ENCODE results near the gene AIFM3. TPM values are rescaled to one million over a fixed set of nuclear protein-coding genes. Genes with fewer than 3 reads are reported as not detected.

AIFM3 gene
- total and polyA plus RNA-seq, 2 of the 13 experiments (the other 11 are each of a cell fraction or from before 2014, with no cell fraction given) = 9.0 to 15.3 TPM

DNA sequence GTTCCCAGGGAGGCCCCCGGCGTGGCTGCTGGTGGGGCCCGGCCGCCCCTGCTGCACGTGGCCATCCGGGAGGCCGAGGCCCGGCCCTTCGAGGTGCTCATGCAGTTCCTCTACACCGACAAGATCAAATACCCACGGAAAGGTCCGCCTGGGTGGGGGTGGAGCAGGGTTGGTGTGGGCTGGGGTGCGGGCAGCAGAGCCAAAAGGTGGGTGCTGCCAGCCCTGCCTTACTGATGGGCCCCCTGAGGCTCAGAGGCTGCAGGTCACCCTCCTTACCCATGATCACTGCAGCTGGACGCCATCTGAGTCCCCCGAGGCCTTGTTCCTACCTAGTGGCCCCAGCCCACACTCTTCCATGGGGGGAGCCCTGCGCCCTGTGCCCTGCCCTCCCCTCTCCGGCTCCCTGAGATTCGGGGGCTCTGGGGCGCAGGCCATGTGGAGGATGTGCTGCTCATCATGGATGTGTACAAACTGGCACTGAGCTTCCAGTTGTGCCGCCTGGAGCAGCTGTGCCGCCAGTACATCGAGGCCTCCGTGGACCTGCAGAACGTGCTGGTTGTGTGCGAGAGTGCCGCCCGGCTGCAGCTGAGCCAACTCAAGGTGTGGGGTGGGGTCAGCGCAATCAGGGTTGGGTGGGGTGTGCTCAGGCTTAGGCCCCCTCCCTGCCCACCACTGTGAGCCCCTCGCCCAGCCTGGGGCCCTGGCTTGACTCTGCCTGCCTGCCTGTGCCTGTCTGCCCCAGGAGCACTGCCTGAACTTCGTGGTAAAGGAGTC lies 27.3 kb downstream of the AIFM3 start:
- Histone ChIP-seq H3K36me3 (replicated peaks in 1 of 2; ENCODE audit: control insufficient read depth in 1 of 2, insufficient read depth in 2 of 2, low read length in 2 of 2) (peaks cover 3 to 41% of the 10 kb centered on the region in 2 experiments), H3K4me1 (ENCODE audit: insufficient read depth, low read length) (no peaks in the 10 kb centered on the region), H3K4me3 (replicated peaks in 1 of 3; ENCODE audit: insufficient read depth in 1 of 3, low read depth in 2 of 3, low read length in 3 of 3) (no peak overlapping the region), H3K27me3 (ENCODE audit: control insufficient read depth in 1 of 2, insufficient read depth in 2 of 2, low read length in 2 of 2) (no peaks in the 10 kb centered on the region), H3K4me2 (ENCODE audit: low read depth, low read length) (no peak overlapping the region), H3K79me2 (ENCODE audit: insufficient read depth, low read length) (no peaks in the 10 kb centered on the region), H2AFZ (ENCODE audit: low read length) (no peak overlapping the region), H3K9ac (ENCODE audit: insufficient read depth, low read depth, low read length) (no peak overlapping the region), H3K9me3 (ENCODE audit: low read length) (no peaks in the 10 kb centered on the region), H4K20me1 (ENCODE audit: insufficient read depth, low read length) (no peaks in the 10 kb centered on the region), H3K27ac (ENCODE audit: extremely low read length, insufficient read depth, low read length) (no peak overlapping the region)
- in situ Hi-C loops (cut with HindIII; ENCODE audit: extremely low pct_ligation_motif_present, low pct_unique_long_range_greater_than_20kb) = no loop called here
- WGBS (ENCODE audit: low lambda C conversion rate) = 99% methylated on average over 12 of the region's 30 CpGs
- no peak for DNase-seq (ENCODE audit: low spot score)
- TF ChIP-seq FUBP1 (CRISPR knock-in tag; IDR thresholded peaks at IDR 0.05; ENCODE audit: borderline replicate concordance) = no peak
- no peak for TF ChIP-seq ASH2L (IDR thresholded peaks at IDR 0.05; ENCODE audit: insufficient read length, low read depth, low read length)
- TF ChIP-seq SSRP1 (CRISPR knock-in tag; IDR thresholded peaks at IDR 0.05) = no peak
- no peak for TF ChIP-seq ZNF333 (CRISPR knock-in tag; IDR thresholded peaks at IDR 0.05; ENCODE audit: borderline replicate concordance)
- no peak for TF ChIP-seq SRSF1 (optimal IDR thresholded peaks at IDR 0.05; ENCODE audit: low read depth, low read length)
- no peak for TF ChIP-seq CC2D1A (CRISPR knock-in tag; IDR thresholded peaks at IDR 0.05)
- no peak for TF ChIP-seq NFIB (CRISPR knock-in tag; IDR thresholded peaks at IDR 0.05; ENCODE audit: borderline replicate concordance)
- TF ChIP-seq MEIS1 (CRISPR knock-in tag; IDR thresholded peaks at IDR 0.05; ENCODE audit: borderline replicate concordance) = no peak
- no peak for TF ChIP-seq POLR2AphosphoS2 (IDR thresholded peaks at IDR 0.05; ENCODE audit: low read depth, low read length)
- no peak for TF ChIP-seq EP300 (IDR thresholded peaks at IDR 0.05; ENCODE audit: low read depth in 2 of 2, low read length in 2 of 2)
- TF ChIP-seq EP300 (CRISPR knock-in tag; IDR thresholded peaks at IDR 0.05; ENCODE audit: borderline replicate concordance) = no peak
- no peak for ATAC-seq
- intact Hi-C loops (cut with micrococcal nuclease; ENCODE audit: unreplicated experiment) = no loop called here
- POLR2A ChIA-PET = no interaction called here
- BruUV-seq (replicated peaks) = no TSS peak
- FAIRE-seq = no peak
- CTCF ChIA-PET (ENCODE audit: low intra/inter-chr PET ratio, low total read pairs) = no interaction called here
